CD8-positive, alpha-beta memory T cell (primary cell): Measurements from ENCODE around the gene NFIC. TPM values are rescaled to one million over a fixed set of nuclear protein-coding genes. Genes with fewer than 3 reads are reported as not detected.
"Not testable (repeated sequence)": the region's sequence is repeated elsewhere in the genome, so short reads cannot be mapped to it uniquely, and the experiment has no call there.

Experiments
- CTCF ChIA-PET: fragments of 350-600 bp; sonication (Branson Sonifier 250); formaldehyde crosslinking; loops from one replicate; lab custom pipeline; 2021; ENCODE audit warnings: antibody characterized with exemption; lab: Charles Lee
- POLR2A ChIA-PET: fragments of 350-600 bp; sonication (Branson Sonifier 250); formaldehyde crosslinking; loops from one replicate; lab custom pipeline; 2021; ENCODE audit warnings: antibody characterized with exemption; lab: Charles Lee
- DNase-seq, 5 donors: peaks; one replicate each; pipeline versions ENCODE4 v3.0.0 to v3.0.0-alpha.2; 2020 to 2022; ENCODE audit warnings: mixed read lengths in 1 of 5
- H3K27ac ChIP-seq: one replicate; pipeline ENCODE4 v1.7.0; 2013; ENCODE audit warnings: low read depth, mild to moderate bottlenecking, low read length, moderate library complexity
- H3K27me3 ChIP-seq: 2 replicates; pipeline ENCODE4 v1.7.0; 2013; ENCODE audit warnings: low read length, mild to moderate bottlenecking; ENCODE audit not compliant: insufficient read depth, poor library complexity, severe bottlenecking
- H3K36me3 ChIP-seq: 2 replicates; pipeline ENCODE4 v1.7.0; 2013; ENCODE audit warnings: mild to moderate bottlenecking, low read length, moderate library complexity; ENCODE audit not compliant: insufficient read depth
- H3K4me1 ChIP-seq: 2 replicates; pipeline ENCODE4 v1.7.0; 2013; ENCODE audit warnings: mild to moderate bottlenecking, low read length, moderate library complexity; ENCODE audit not compliant: insufficient read depth
- H3K4me3 ChIP-seq: 2 replicates; pipeline ENCODE4 v1.7.0; 2013; ENCODE audit warnings: mild to moderate bottlenecking, low read length
- H3K9me3 ChIP-seq: 2 replicates; pipeline ENCODE4 v1.7.0; 2013; ENCODE audit warnings: mild to moderate bottlenecking, low read length
- H3K27ac Mint-ChIP-seq, 8 donors: one replicate each; pipeline ENCODE4 v1.8.0; 2020 to 2021; ENCODE audit warnings: mixed read lengths in 8 of 8, mild to moderate bottlenecking in 6 of 8, inconsistent platforms in 3 of 8, moderate library complexity in 3 of 8
- H3K27me3 Mint-ChIP-seq, 2 donors: one replicate each; pipeline ENCODE4 v1.8.0; 2020 to 2021; ENCODE audit warnings: mixed read lengths in 2 of 2, mild to moderate bottlenecking in 1 of 2, moderate library complexity in 1 of 2
- H3K36me3 Mint-ChIP-seq, 3 donors: one replicate each; pipeline ENCODE4 v1.8.0; 2020 to 2021; ENCODE audit warnings: mixed read lengths in 3 of 3, inconsistent platforms in 1 of 3, mild to moderate bottlenecking in 1 of 3
- H3K4me1 Mint-ChIP-seq, 3 donors: one replicate each; pipeline ENCODE4 v1.8.0; 2020 to 2021; ENCODE audit warnings: mixed read lengths in 3 of 3, inconsistent platforms in 1 of 3, mild to moderate bottlenecking in 1 of 3
- H3K4me3 Mint-ChIP-seq, 7 donors: one replicate each; pipeline ENCODE4 v1.8.0; 2020 to 2021; ENCODE audit warnings: mixed read lengths in 7 of 7, mild to moderate bottlenecking in 6 of 7, moderate library complexity in 4 of 7, inconsistent platforms in 2 of 7
- H3K9me3 Mint-ChIP-seq, 5 donors: one replicate each; pipeline ENCODE4 v1.8.0; 2020 to 2022; ENCODE audit warnings: mixed read lengths in 5 of 5, mild to moderate bottlenecking in 3 of 5, moderate library complexity in 2 of 5, inconsistent platforms in 1 of 5
- polyA plus RNA-seq: library from polyadenylated mRNA; unstranded; fragments of 300-500 nt; fragmentation: Illumina TruSeq; gene quantifications from one replicate; pipeline ENCODE4 v1.2.3, GENCODE V29; 2021
- total RNA-seq, 2 experiments: library from RNA; stranded (reverse); gene quantifications; one replicate each; pipeline ENCODE4 v1.2.3, GENCODE V29; 2021

The NFIC gene
- total and polyA plus RNA-seq, 3 experiments from 2014 or later, result 16.1 to 19.4 (median 17.8) TPM

- Histone ChIP-seq H3K27me3 (no peaks in the 10 kb centered on the region), H3K9me3 (no peaks in the 10 kb centered on the region), H3K27ac (no peak overlapping the region), H3K4me1 (no peaks in the 10 kb centered on the region), H3K4me3 (no peak overlapping the region), H3K36me3 (no peaks in the 10 kb centered on the region)
- CTCF ChIA-PET, result interaction anchor here (1.7 kb wide), 1 partner anchor 106 kb away, joined by 8 read pairs; no protein-coding TSS in a partner anchor
- Mint-ChIP-seq H3K4me1 (peaks cover 0 to 4% (median 1%) of the 10 kb centered on the region in 3 donors), H3K27ac (peak overlapping the region in 1 of 8 donors; percentile 64), H3K27me3 (peaks cover 7 to 18% of the 10 kb centered on the region in 2 donors), H3K9me3 (no peaks in the 10 kb centered on the region), H3K36me3 (no peaks in the 10 kb centered on the region), H3K4me3 (no peak overlapping the region)
- DNase-seq, result no peak
- POLR2A ChIA-PET, result no interaction called here
Measured at GRCh38 chr19:3323026-3323425, 43.4 kb upstream of the NFIC start.

GRCh38 chr19:3323658-3324057 lies 42.7 kb upstream of the NFIC start:
- Mint-ChIP-seq H3K4me1 (peaks cover 0 to 4% (median 1%) of the 10 kb centered on the region in 3 donors), H3K27ac (no peak overlapping the region), H3K27me3 (peaks cover 7 to 23% of the 10 kb centered on the region in 2 donors), H3K4me3 (no peak overlapping the region), H3K9me3 (no peaks in the 10 kb centered on the region), H3K36me3 (no peaks in the 10 kb centered on the region)
- Histone ChIP-seq H3K27ac (no peak overlapping the region), H3K4me1 (no peaks in the 10 kb centered on the region), H3K4me3 (no peak overlapping the region), H3K27me3 (no peaks in the 10 kb centered on the region), H3K36me3 (no peaks in the 10 kb centered on the region), H3K9me3 (no peaks in the 10 kb centered on the region)
- ChIA-PET POLR2A (no interaction called here), CTCF (interaction anchor here (1.7 kb wide), 1 partner anchor 106 kb away, joined by 8 read pairs; no protein-coding TSS in a partner anchor)
- no peak for DNase-seq

DNA sequence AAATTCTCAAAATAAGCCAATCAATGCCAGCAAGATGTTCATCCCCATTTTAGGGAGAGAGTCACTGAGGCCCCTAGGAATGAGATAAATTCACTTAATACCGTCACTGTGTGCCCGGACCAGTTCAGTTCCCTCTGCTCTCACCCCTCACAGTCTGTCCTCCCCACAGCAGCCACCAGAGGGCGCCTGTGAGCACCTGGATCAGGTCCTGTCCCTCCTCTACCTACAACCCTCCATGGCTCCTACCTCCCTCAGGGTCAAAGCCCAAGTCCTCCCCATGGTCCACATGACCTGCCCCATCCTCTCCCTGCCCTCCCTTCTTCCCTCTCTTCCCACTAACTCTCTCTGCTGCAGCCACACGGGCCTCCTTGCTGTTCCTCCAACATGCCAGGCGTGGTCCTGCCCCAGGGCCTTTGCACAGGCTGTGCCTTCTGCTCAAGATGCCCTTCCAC lies 42.0 kb upstream of the NFIC start:
- DNase-seq, result peak; percentile 40 to 79 (median 63)
- ChIA-PET CTCF (interaction anchor here (1.7 to 7.0 kb wide), 3 partner anchors 105 to 161 kb away, joined by 8 to 88 read pairs (median 9); no protein-coding TSS in a partner anchor), POLR2A (no interaction called here)
- Mint-ChIP-seq H3K9me3 (no peaks in the 10 kb centered on the region), H3K36me3 (no peaks in the 10 kb centered on the region), H3K27me3 (peaks cover 7 to 24% of the 10 kb centered on the region in 2 donors), H3K27ac (no peak overlapping the region), H3K4me3 (no peak overlapping the region), H3K4me1 (peaks cover 0 to 4% (median 1%) of the 10 kb centered on the region in 3 donors)
- Histone ChIP-seq H3K9me3 (no peaks in the 10 kb centered on the region), H3K4me3 (no peak overlapping the region), H3K27ac (no peak overlapping the region), H3K36me3 (no peaks in the 10 kb centered on the region), H3K4me1 (no peaks in the 10 kb centered on the region), H3K27me3 (no peaks in the 10 kb centered on the region)

DNA sequence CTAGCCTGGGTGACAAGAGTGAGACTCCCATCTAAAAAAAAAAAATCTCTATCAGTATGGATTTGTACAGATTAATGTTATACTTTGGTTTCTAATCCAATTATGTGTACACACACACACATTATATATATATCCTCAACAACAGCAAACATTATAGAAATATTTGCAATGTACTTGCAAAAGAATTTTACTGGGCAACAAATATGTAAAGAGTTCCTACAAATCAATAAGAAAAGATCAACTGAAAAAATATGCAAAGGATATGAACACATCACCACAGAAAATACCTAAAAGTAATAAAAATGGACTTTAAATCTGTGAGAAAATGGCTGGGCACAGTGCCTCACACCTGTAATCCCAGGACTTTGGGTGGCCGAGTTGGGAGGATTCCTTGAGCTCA lies 40.9 kb upstream of the NFIC start:
- no peaks in the 10 kb centered on the region for H3K4me1 ChIP-seq
- H3K27ac ChIP-seq, result no peak overlapping the region
- H3K9me3 ChIP-seq, result no peaks in the 10 kb centered on the region
- Mint-ChIP-seq H3K36me3 (no peaks in the 10 kb centered on the region), H3K4me3 (no peak overlapping the region), H3K4me1 (peaks cover 0 to 4% (median 1%) of the 10 kb centered on the region in 3 donors), H3K9me3 (no peaks in the 10 kb centered on the region), H3K27ac (no peak overlapping the region), H3K27me3 (peaks cover 7 to 19% of the 10 kb centered on the region in 2 donors)
- no peak for DNase-seq
- POLR2A ChIA-PET, result no interaction called here
- H3K4me3 ChIP-seq, result no peak overlapping the region
- H3K27me3 ChIP-seq, result no peaks in the 10 kb centered on the region
- CTCF ChIA-PET, result interaction anchor here (0.7 to 7.0 kb wide), 4 partner anchors 106 to 166 kb away, joined by 3 to 88 read pairs (median 6); no protein-coding TSS in a partner anchor
- H3K36me3 ChIP-seq, result no peaks in the 10 kb centered on the region

DNA sequence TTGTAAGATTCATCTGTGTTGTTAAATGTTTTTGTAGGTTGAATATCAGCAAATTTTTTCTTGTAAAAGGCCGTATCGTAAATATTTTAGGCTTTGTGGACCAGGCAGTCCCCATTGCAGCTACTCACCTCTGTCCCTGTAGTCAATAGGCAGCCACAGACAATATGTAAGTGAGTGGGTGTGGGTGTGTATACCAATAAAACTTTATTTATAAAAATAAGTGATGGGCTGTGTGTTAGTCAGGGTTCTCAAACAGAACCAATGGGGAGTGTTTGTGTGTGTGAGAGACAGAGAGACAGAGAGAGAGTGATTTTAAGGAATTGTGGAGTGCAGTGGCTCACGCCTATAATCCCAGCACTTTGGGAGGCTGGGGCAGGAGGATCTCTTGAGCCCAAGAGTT lies 37.6 kb upstream of the NFIC start:
- POLR2A ChIA-PET, result no interaction called here
- H3K27ac Mint-ChIP-seq, result no peak overlapping the region

GRCh38 chr19:3330047-3330446 lies 36.3 kb upstream of the NFIC start:
- Mint-ChIP-seq H3K4me1 (peaks cover 0 to 4% (median 1%) of the 10 kb centered on the region in 3 donors), H3K36me3 (no peaks in the 10 kb centered on the region), H3K9me3 (no peaks in the 10 kb centered on the region), H3K4me3 (no peak overlapping the region), H3K27me3 (peaks cover 1 to 9% of the 10 kb centered on the region in 2 donors), H3K27ac (no peak overlapping the region)
- H3K4me1 ChIP-seq, result no peaks in the 10 kb centered on the region
- ChIA-PET CTCF (interaction anchor here (0.8 to 7.0 kb wide), 2 partner anchors 101 to 143 kb away, joined by 3 to 88 read pairs; no protein-coding TSS in a partner anchor), POLR2A (no interaction called here)
- DNase-seq, result no peak
- H3K27ac ChIP-seq, result no peak overlapping the region
- H3K36me3 ChIP-seq, result no peaks in the 10 kb centered on the region
- H3K27me3 ChIP-seq, result no peaks in the 10 kb centered on the region
- no peak overlapping the region for H3K4me3 ChIP-seq
- H3K9me3 ChIP-seq, result no peaks in the 10 kb centered on the region

More for the DNA sequence above, 37.6 kb upstream of the NFIC start:
- Mint-ChIP-seq H3K9me3 (no peaks in the 10 kb centered on the region), H3K36me3 (no peaks in the 10 kb centered on the region), H3K4me1 (peaks cover 0 to 4% (median 1%) of the 10 kb centered on the region in 3 donors), H3K27me3 (peaks cover 1 to 9% of the 10 kb centered on the region in 2 donors), H3K4me3 (no peak overlapping the region)
- no peaks in the 10 kb centered on the region for H3K9me3 ChIP-seq
- no peak overlapping the region for H3K27ac ChIP-seq
- H3K27me3 ChIP-seq, result no peaks in the 10 kb centered on the region
- H3K4me1 ChIP-seq, result no peaks in the 10 kb centered on the region
- no peak overlapping the region for H3K4me3 ChIP-seq
- CTCF ChIA-PET, result interaction anchor here (0.9 to 7.0 kb wide), 3 partner anchors 9 to 161 kb away, joined by 3 to 88 read pairs (median 4); no protein-coding TSS in a partner anchor
- DNase-seq, result no peak
- no peaks in the 10 kb centered on the region for H3K36me3 ChIP-seq

DNA sequence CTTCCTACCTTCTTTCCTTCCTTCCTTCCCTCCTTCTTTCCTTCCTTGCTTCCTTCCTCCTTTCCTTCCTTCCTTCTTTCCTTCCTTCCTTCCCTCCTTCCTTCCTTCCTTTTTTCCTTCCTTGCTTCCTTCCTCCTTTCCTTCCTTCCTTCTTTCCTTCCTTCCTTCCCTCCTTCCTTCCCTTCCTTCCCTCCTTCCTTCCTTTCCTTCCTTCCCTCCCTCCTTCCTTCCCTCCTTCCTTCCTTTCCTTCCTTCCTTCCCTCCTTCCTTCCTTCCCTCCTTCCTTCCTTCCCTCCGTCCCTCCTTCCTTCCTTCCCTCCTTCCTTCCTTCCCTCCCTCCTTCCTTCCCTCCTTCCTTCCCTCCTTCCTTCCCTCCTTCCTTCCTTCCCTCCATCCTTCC lies 34.2 kb upstream of the NFIC start:
- H3K9me3 Mint-ChIP-seq, H3K9me3 ChIP-seq, H3K27ac ChIP-seq, H3K36me3 Mint-ChIP-seq, H3K36me3 ChIP-seq, H3K4me1 ChIP-seq, H3K4me3 Mint-ChIP-seq, H3K4me3 ChIP-seq, H3K27me3 ChIP-seq, H3K4me1 Mint-ChIP-seq, CTCF ChIA-PET, POLR2A ChIA-PET, DNase-seq: not testable (repeated sequence)
- Mint-ChIP-seq H3K27ac (peak overlapping the region in 2 of 8 donors; percentile 47 to 57), H3K27me3 (peaks cover 0 to 15% of the 10 kb centered on the region in 2 donors)

DNA sequence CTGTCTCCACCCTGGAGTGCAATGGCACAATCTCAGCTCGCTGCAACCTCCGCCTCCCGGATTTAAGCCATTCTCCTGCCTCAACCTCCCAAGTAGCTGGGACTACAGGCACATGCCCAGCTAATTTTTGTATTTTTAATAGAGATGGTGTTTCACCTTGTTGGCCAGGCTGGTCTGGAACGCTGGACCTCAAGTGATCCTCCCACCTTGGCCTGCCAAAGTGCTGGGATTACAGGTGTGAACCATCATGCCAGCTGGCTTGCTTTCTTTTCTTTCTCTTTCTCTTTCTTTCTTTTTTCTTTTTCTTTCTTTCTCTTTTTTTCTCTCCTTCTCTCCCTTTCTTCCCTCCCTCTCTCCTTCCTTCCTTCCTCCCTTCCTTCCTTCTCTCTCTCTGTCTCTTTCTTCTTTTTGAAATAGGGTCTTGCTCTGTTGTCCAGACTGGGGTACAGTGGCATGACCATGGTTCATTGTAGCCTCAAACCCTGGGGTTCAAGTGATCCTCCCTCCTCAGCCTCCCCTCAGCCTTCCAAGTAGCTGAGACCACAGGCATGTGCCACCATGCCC lies 33.3 kb upstream of the NFIC start:
- Mint-ChIP-seq H3K4me3 (peak overlapping the region in 1 of 7 donors; percentile 59), H3K27ac (peak overlapping the region in 3 of 8 donors; percentile 51 to 91 (median 61)), H3K36me3 (no peaks in the 10 kb centered on the region), H3K9me3 (no peaks in the 10 kb centered on the region), H3K27me3 (peaks cover 0 to 15% of the 10 kb centered on the region in 2 donors), H3K4me1 (no peaks in the 10 kb centered on the region)
- no peaks in the 10 kb centered on the region for H3K4me1 ChIP-seq
- ChIA-PET CTCF (no interaction called here), POLR2A (interaction anchor here (0.6 kb wide), 1 partner anchor 13 kb away, joined by 9 read pairs; no protein-coding TSS in a partner anchor)
- no peak for DNase-seq
- H3K27ac ChIP-seq, result no peak overlapping the region
- no peaks in the 10 kb centered on the region for H3K27me3 ChIP-seq
- H3K9me3 ChIP-seq, result no peaks in the 10 kb centered on the region
- no peak overlapping the region for H3K4me3 ChIP-seq
- H3K36me3 ChIP-seq, result no peaks in the 10 kb centered on the region
